SU-DHL-6 (cell line): ENCODE results near the gene SNX4.

Experiments used
- H2AFZ ChIP-seq: fragments of 200-600 bp; sonication (generic); 2 replicates; pipeline ENCODE4 v1.6.1; 2014; ENCODE audit warnings: low read depth, mild to moderate bottlenecking, moderate library complexity, mixed read lengths, antibody characterized with exemption, low read length; ENCODE audit not compliant: severe bottlenecking
- H3F3A ChIP-seq: fragments of 200-600 bp; shearing (Covaris generic); 2 replicates; pipeline ENCODE4 v1.6.0; 2016; ENCODE audit warnings: antibody characterized with exemption, mild to moderate bottlenecking; ENCODE audit not compliant: insufficient read depth
- H3K27ac ChIP-seq: fragments of 200-600 bp; sonication (generic); 2 replicates; pipeline ENCODE4 v1.5.1; 2016; ENCODE audit warnings: low read depth, mild to moderate bottlenecking, low read length, moderate library complexity, mixed read lengths
- H3K27me3 ChIP-seq: fragments of 200-600 bp; sonication (generic), shearing (Covaris generic); 2 replicates; pipeline ENCODE4 v1.6.0; 2014; ENCODE audit warnings: mild to moderate bottlenecking, low read length
- H3K36me3 ChIP-seq: fragments of 200-600 bp; sonication (generic); 2 replicates; pipeline ENCODE4 v1.6.1; 2014; ENCODE audit warnings: mild to moderate bottlenecking, low read length, mixed read lengths
- H3K4me2 ChIP-seq: fragments of 300-600, 200-600 bp; shearing (Covaris generic), sonication (generic); 2 replicates; pipeline ENCODE4 v1.6.0; 2014; ENCODE audit warnings: low read length, low read depth, mild to moderate bottlenecking; ENCODE audit not compliant: poor library complexity, severe bottlenecking
- H3K4me3 ChIP-seq: fragments of 200-600 bp; sonication (generic); 2 replicates; pipeline ENCODE4 v1.5.1; 2014; ENCODE audit warnings: antibody characterized with exemption, low read length, mild to moderate bottlenecking, mixed read lengths; ENCODE audit not compliant: insufficient read depth, poor library complexity, severe bottlenecking
- H3K79me2 ChIP-seq: fragments of 200-600 bp; sonication (generic); 2 replicates; pipeline ENCODE4 v1.6.1; 2014; ENCODE audit warnings: mild to moderate bottlenecking, low read length, moderate library complexity; ENCODE audit not compliant: insufficient read depth
- H3K9ac ChIP-seq: fragments of 200-600 bp; sonication (generic); 2 replicates; pipeline ENCODE4 v1.7.0; 2014; ENCODE audit warnings: mild to moderate bottlenecking, low read length
- H3K9me2 ChIP-seq: fragments of 200-600 bp; sonication (generic); replicated peaks from 2 replicates; pipeline ENCODE4 v1.6.1; 2014; ENCODE audit warnings: low read length; ENCODE audit not compliant: insufficient read depth
- H3K9me3 ChIP-seq: fragments of 200-600 bp; sonication (generic); 2 replicates; pipeline ENCODE4 v1.6.1; 2014; ENCODE audit warnings: low read length, mixed read lengths; ENCODE audit not compliant: insufficient read depth
- H4K20me1 ChIP-seq: fragments of 200-600 bp; sonication (generic); 2 replicates; pipeline ENCODE4 v1.6.1; 2014; ENCODE audit warnings: low read depth, mild to moderate bottlenecking, antibody characterized with exemption, low read length, moderate library complexity, mixed read lengths
- CTCF ChIP-seq: fragments of 200-600 bp; sonication (generic); IDR thresholded peaks from one replicate; pipeline ENCODE4 v1.5.1; 2017; ENCODE audit warnings: antibody characterized with exemption, mild to moderate bottlenecking, low read length, moderate library complexity; ENCODE audit not compliant: insufficient read depth, poor library complexity, severe bottlenecking
- EZH2phosphoT487 ChIP-seq: fragments of 200-600 bp; sonication (generic), shearing (Covaris generic); conservative IDR thresholded peaks from 2 replicates; pipeline ENCODE4 v1.6.1; 2018; ENCODE audit warnings: mild to moderate bottlenecking, antibody characterized with exemption, low read length, moderate library complexity, mixed read lengths

Gene SNX4

GRCh38 chr3:125519678-125520562 lies at the start of gene SNX4:
SNX4 (minus strand) TSS chr3:125520202; CDS start chr3:125520172, 30 bp downstream.
- H3K9me2 ChIP-seq: no peaks in the 10 kb centered on the region
- H3F3A ChIP-seq: no peaks in the 10 kb centered on the region
- H3K27me3 ChIP-seq: no peaks in the 10 kb centered on the region
- peak within 1 kb of the TSS; percentile 99 for H2AFZ ChIP-seq
- TF ChIP-seq CTCF (no peak), EZH2phosphoT487 (no peak)
- H3K4me2 ChIP-seq: peak within 1 kb of the TSS; percentile 69
- H3K36me3 ChIP-seq: no peaks in the 10 kb centered on the region
- H3K27ac ChIP-seq: peak within 1 kb of the TSS; percentile 30; the same call in 1 of the 2 replicates
- H3K79me2 ChIP-seq: peaks cover 32% of the 10 kb centered on the region
- H3K4me3 ChIP-seq: peak within 1 kb of the TSS; percentile 68
- H3K9me3 ChIP-seq: no peaks in the 10 kb centered on the region
- peak within 1 kb of the TSS; percentile 84 for H3K9ac ChIP-seq
- no peaks in the 10 kb centered on the region for H4K20me1 ChIP-seq

GRCh38 chr3:125556314-125556713 lies 36.3 kb upstream of the SNX4 start:
- Histone ChIP-seq H3K9me3 (no peaks in the 10 kb centered on the region), H3K9me2 (no peaks in the 10 kb centered on the region), H3K36me3 (peaks cover 14% of the 10 kb centered on the region; the same call in 1 of the 2 replicates), H4K20me1 (no peaks in the 10 kb centered on the region), H3K79me2 (no peaks in the 10 kb centered on the region), H3F3A (no peaks in the 10 kb centered on the region), H3K27ac (no peak overlapping the region), H2AFZ (no peak overlapping the region), H3K4me3 (no peak overlapping the region), H3K9ac (no peak overlapping the region), H3K4me2 (no peak overlapping the region), H3K27me3 (no peaks in the 10 kb centered on the region)
- TF ChIP-seq EZH2phosphoT487 (no peak), CTCF (no peak)

GRCh38 chr3:125552401-125552800 lies 32.4 kb upstream of the SNX4 start:
- no peak overlapping the region for H2AFZ ChIP-seq

More at GRCh38 chr3:125552401-125552800, 32.4 kb upstream of the SNX4 start:
- no peak overlapping the region for H3K4me3 ChIP-seq
- H3K9me2 ChIP-seq: no peaks in the 10 kb centered on the region
- no peaks in the 10 kb centered on the region for H3K79me2 ChIP-seq
- no peaks in the 10 kb centered on the region for H3K9me3 ChIP-seq
- H3K27me3 ChIP-seq: no peaks in the 10 kb centered on the region
- no peaks in the 10 kb centered on the region for H4K20me1 ChIP-seq
- peaks cover 14% of the 10 kb centered on the region; the same call in 1 of the 2 replicates for H3K36me3 ChIP-seq
- no peak overlapping the region for H3K27ac ChIP-seq
- no peak overlapping the region for H3K9ac ChIP-seq
- H3K4me2 ChIP-seq: no peak overlapping the region
- TF ChIP-seq CTCF: no peak
- TF ChIP-seq EZH2phosphoT487: no peak
- no peaks in the 10 kb centered on the region for H3F3A ChIP-seq
